ENCODE measurements around the gene TMEM43.

The TMEM43 gene

GRCh38 chr3:14181253-14181652 lies 56.4 kb downstream of the TMEM43 start:
- Histone ChIP-seq H2BK120ac (ENCODE audit: low read depth, low read length) (no peak overlapping the region), H3K36me3 (replicated peaks in 1 of 2; ENCODE audit: control insufficient read depth in 2 of 2, insufficient read depth in 2 of 2, low read length in 2 of 2) (peaks cover 10 to 58% of the 10 kb centered on the region in 2 donors), H3K4me2 (ENCODE audit: insufficient read depth, low read length, poor library complexity, severe bottlenecking) (no peak overlapping the region), H3K4me1 (ENCODE audit: control insufficient read depth in 2 of 2, insufficient read depth in 1 of 2, low read depth in 1 of 2, low read length in 2 of 2) (peaks cover 4 to 10% of the 10 kb centered on the region in 2 donors), H2AFZ (ENCODE audit: low read length) (no peak overlapping the region), H4K8ac (ENCODE audit: low read depth, low read length) (no peak overlapping the region), H3K4ac (ENCODE audit: low read length) (no peak overlapping the region), H2BK15ac (ENCODE audit: low read length) (no peak overlapping the region), H2AK5ac (ENCODE audit: low read depth, low read length) (no peak overlapping the region), H3K79me1 (ENCODE audit: low read depth, low read length) (peaks cover 2% of the 10 kb centered on the region), H3K9me3 (replicated peaks in 1 of 2; ENCODE audit: control insufficient read depth in 2 of 2, insufficient read depth in 1 of 2, low read depth in 1 of 2, low read length in 2 of 2) (no peaks in the 10 kb centered on the region), H3K4me3 (ENCODE audit: low read length in 2 of 2) (no peak overlapping the region), H2BK12ac (ENCODE audit: low read length) (no peak overlapping the region), H3K23ac (ENCODE audit: low read depth, low read length, poor library complexity) (no peak overlapping the region), H4K91ac (ENCODE audit: low read depth, low read length, poor library complexity) (no peak overlapping the region), H3K14ac (ENCODE audit: low read length) (no peak overlapping the region), H3K9ac (ENCODE audit: low read depth, low read length, poor library complexity) (no peak overlapping the region), H2BK5ac (ENCODE audit: low read length) (no peak overlapping the region), H3K18ac (ENCODE audit: low read length) (no peak overlapping the region), H3K27ac (replicated peaks; ENCODE audit: low read length) (no peak overlapping the region), H3K27me3 (ENCODE audit: control insufficient read depth in 3 of 3, insufficient read depth in 3 of 3, low read depth in 1 of 3, low read length in 3 of 3) (no peaks in the 10 kb centered on the region)
- no CpG with 5 or more reads among the region's 3 CpGs for WGBS, 2 donors (ENCODE audit: extremely low coverage in 2 of 2, insufficient read length in 2 of 2, insufficient replicate concordance in 1 of 2)
- DNase-seq (ENCODE audit: low spot score), result no peak

- no peak overlapping the region for H2BK15ac ChIP-seq (ENCODE audit: low read length)
- H3K4ac ChIP-seq (ENCODE audit: low read length), result no peak overlapping the region
- DNase-seq (ENCODE audit: low spot score), result no peak
- peaks cover 0 to 7% of the 10 kb centered on the region in 2 donors for H3K4me1 ChIP-seq (ENCODE audit: control insufficient read depth in 2 of 2, insufficient read depth in 1 of 2, low read depth in 1 of 2, low read length in 2 of 2)
- H3K36me3 ChIP-seq (replicated peaks in 1 of 2; ENCODE audit: control insufficient read depth in 2 of 2, insufficient read depth in 2 of 2, low read length in 2 of 2), result peaks cover 17 to 70% of the 10 kb centered on the region in 2 donors
- H3K14ac ChIP-seq (ENCODE audit: low read length), result no peak overlapping the region
- no peak overlapping the region for H3K18ac ChIP-seq (ENCODE audit: low read length)
- no peak overlapping the region for H2AK5ac ChIP-seq (ENCODE audit: low read depth, low read length)
- no peak overlapping the region for H2BK5ac ChIP-seq (ENCODE audit: low read length)
- peaks cover 2% of the 10 kb centered on the region for H3K79me1 ChIP-seq (ENCODE audit: low read depth, low read length)
- H3K4me2 ChIP-seq (ENCODE audit: insufficient read depth, low read length, poor library complexity, severe bottlenecking), result no peak overlapping the region
- no CpG with 5 or more reads among the region's 2 CpGs for WGBS, 2 donors (ENCODE audit: extremely low coverage in 2 of 2, insufficient read length in 2 of 2, insufficient replicate concordance in 1 of 2)
- no peak overlapping the region for H4K8ac ChIP-seq (ENCODE audit: low read depth, low read length)
- no peak overlapping the region for H3K27ac ChIP-seq (replicated peaks; ENCODE audit: low read length)
- no peak overlapping the region for H2BK120ac ChIP-seq (ENCODE audit: low read depth, low read length)
- H2BK12ac ChIP-seq (ENCODE audit: low read length), result no peak overlapping the region
- H3K9me3 ChIP-seq (replicated peaks in 1 of 2; ENCODE audit: control insufficient read depth in 2 of 2, insufficient read depth in 1 of 2, low read depth in 1 of 2, low read length in 2 of 2), result no peaks in the 10 kb centered on the region
- no peak overlapping the region for H3K4me3 ChIP-seq (ENCODE audit: low read length in 2 of 2)
- H4K91ac ChIP-seq (ENCODE audit: low read depth, low read length, poor library complexity), result no peak overlapping the region
- H3K27me3 ChIP-seq (ENCODE audit: control insufficient read depth in 3 of 3, insufficient read depth in 3 of 3, low read depth in 1 of 3, low read length in 3 of 3), result no peaks in the 10 kb centered on the region
- no peak overlapping the region for H3K9ac ChIP-seq (ENCODE audit: low read depth, low read length, poor library complexity)
- no peak overlapping the region for H3K23ac ChIP-seq (ENCODE audit: low read depth, low read length, poor library complexity)
- no peak overlapping the region for H2AFZ ChIP-seq (ENCODE audit: low read length)
Measured at GRCh38 chr3:14183015-14183577, 58.2 kb downstream of the TMEM43 start.

GRCh38 chr3:14186854-14187458 lies 62.1 kb downstream of the TMEM43 start:
- peaks cover 16 to 67% of the 10 kb centered on the region in 2 donors for H3K36me3 ChIP-seq (replicated peaks in 1 of 2; ENCODE audit: control insufficient read depth in 2 of 2, insufficient read depth in 2 of 2, low read length in 2 of 2)

GRCh38 chr3:14188041-14188754 lies 63.3 kb downstream of the TMEM43 start:
- H3K14ac ChIP-seq (ENCODE audit: low read length), result no peak overlapping the region
- no peak overlapping the region for H2AFZ ChIP-seq (ENCODE audit: low read length)
- no peak overlapping the region for H2AK5ac ChIP-seq (ENCODE audit: low read depth, low read length)
- H2BK15ac ChIP-seq (ENCODE audit: low read length), result no peak overlapping the region
- H3K23ac ChIP-seq (ENCODE audit: low read depth, low read length, poor library complexity), result no peak overlapping the region
- H3K4me3 ChIP-seq (ENCODE audit: low read length in 2 of 2), result no peak overlapping the region
- no peaks in the 10 kb centered on the region for H3K9me3 ChIP-seq (replicated peaks in 1 of 2; ENCODE audit: control insufficient read depth in 2 of 2, insufficient read depth in 1 of 2, low read depth in 1 of 2, low read length in 2 of 2)
- H4K91ac ChIP-seq (ENCODE audit: low read depth, low read length, poor library complexity), result no peak overlapping the region
- no peak overlapping the region for H3K27ac ChIP-seq (replicated peaks; ENCODE audit: low read length)
- H3K4me2 ChIP-seq (ENCODE audit: insufficient read depth, low read length, poor library complexity, severe bottlenecking), result no peak overlapping the region
- no peak overlapping the region for H3K9ac ChIP-seq (ENCODE audit: low read depth, low read length, poor library complexity)
- no peaks in the 10 kb centered on the region for H3K4me1 ChIP-seq (ENCODE audit: control insufficient read depth in 2 of 2, insufficient read depth in 1 of 2, low read depth in 1 of 2, low read length in 2 of 2)
- peaks cover 2% of the 10 kb centered on the region for H3K79me1 ChIP-seq (ENCODE audit: low read depth, low read length)
- H3K18ac ChIP-seq (ENCODE audit: low read length), result no peak overlapping the region
- no peak overlapping the region for H3K4ac ChIP-seq (ENCODE audit: low read length)
- no peak overlapping the region for H4K8ac ChIP-seq (ENCODE audit: low read depth, low read length)
- H3K27me3 ChIP-seq (ENCODE audit: control insufficient read depth in 3 of 3, insufficient read depth in 3 of 3, low read depth in 1 of 3, low read length in 3 of 3), result no peaks in the 10 kb centered on the region
- no CpG with 5 or more reads among the region's 4 CpGs for WGBS, 2 donors (ENCODE audit: extremely low coverage in 2 of 2, insufficient read length in 2 of 2, insufficient replicate concordance in 1 of 2)
- DNase-seq (ENCODE audit: low spot score), result no peak
- H2BK120ac ChIP-seq (ENCODE audit: low read depth, low read length), result no peak overlapping the region
- H2BK12ac ChIP-seq (ENCODE audit: low read length), result no peak overlapping the region
- H3K36me3 ChIP-seq (replicated peaks in 1 of 2; ENCODE audit: control insufficient read depth in 2 of 2, insufficient read depth in 2 of 2, low read length in 2 of 2), result peaks cover 11 to 55% of the 10 kb centered on the region in 2 donors
- no peak overlapping the region for H2BK5ac ChIP-seq (ENCODE audit: low read length)

More at GRCh38 chr3:14186854-14187458, 62.1 kb downstream of the TMEM43 start:
- DNase-seq (ENCODE audit: low spot score), result no peak
- Histone ChIP-seq H2AK5ac (ENCODE audit: low read depth, low read length) (no peak overlapping the region), H3K4me3 (ENCODE audit: low read length in 2 of 2) (no peak overlapping the region), H2BK12ac (ENCODE audit: low read length) (no peak overlapping the region), H3K18ac (ENCODE audit: low read length) (no peak overlapping the region), H3K4me2 (ENCODE audit: insufficient read depth, low read length, poor library complexity, severe bottlenecking) (no peak overlapping the region), H3K27ac (replicated peaks; ENCODE audit: low read length) (no peak overlapping the region), H3K79me1 (ENCODE audit: low read depth, low read length) (peaks cover 2% of the 10 kb centered on the region), H3K4ac (ENCODE audit: low read length) (no peak overlapping the region), H3K14ac (ENCODE audit: low read length) (no peak overlapping the region), H2BK15ac (ENCODE audit: low read length) (no peak overlapping the region), H3K27me3 (ENCODE audit: control insufficient read depth in 3 of 3, insufficient read depth in 3 of 3, low read depth in 1 of 3, low read length in 3 of 3) (no peaks in the 10 kb centered on the region), H3K23ac (ENCODE audit: low read depth, low read length, poor library complexity) (no peak overlapping the region), H3K4me1 (ENCODE audit: control insufficient read depth in 2 of 2, insufficient read depth in 1 of 2, low read depth in 1 of 2, low read length in 2 of 2) (no peaks in the 10 kb centered on the region), H3K9ac (ENCODE audit: low read depth, low read length, poor library complexity) (no peak overlapping the region), H3K9me3 (replicated peaks in 1 of 2; ENCODE audit: control insufficient read depth in 2 of 2, insufficient read depth in 1 of 2, low read depth in 1 of 2, low read length in 2 of 2) (no peaks in the 10 kb centered on the region), H4K91ac (ENCODE audit: low read depth, low read length, poor library complexity) (no peak overlapping the region), H4K8ac (ENCODE audit: low read depth, low read length) (no peak overlapping the region), H2BK5ac (ENCODE audit: low read length) (no peak overlapping the region), H2AFZ (ENCODE audit: low read length) (no peak overlapping the region), H2BK120ac (ENCODE audit: low read depth, low read length) (no peak overlapping the region)
- no CpG with 5 or more reads among the region's 5 CpGs for WGBS, 2 donors (ENCODE audit: extremely low coverage in 2 of 2, insufficient read length in 2 of 2, insufficient replicate concordance in 1 of 2)

Measured in neuronal stem cell (in vitro differentiated cells).